ENCODE measurements around the gene KCNQ5.
"Not testable (repeated sequence)": the region's sequence is repeated elsewhere in the genome, so short reads cannot be mapped to it uniquely, and the experiment has no call there.

The KCNQ5 gene

GRCh38 chr6:73209117-73209516, 587.3 kb downstream of the KCNQ5 start:
- FAIRE-seq, result no peak

DNA sequence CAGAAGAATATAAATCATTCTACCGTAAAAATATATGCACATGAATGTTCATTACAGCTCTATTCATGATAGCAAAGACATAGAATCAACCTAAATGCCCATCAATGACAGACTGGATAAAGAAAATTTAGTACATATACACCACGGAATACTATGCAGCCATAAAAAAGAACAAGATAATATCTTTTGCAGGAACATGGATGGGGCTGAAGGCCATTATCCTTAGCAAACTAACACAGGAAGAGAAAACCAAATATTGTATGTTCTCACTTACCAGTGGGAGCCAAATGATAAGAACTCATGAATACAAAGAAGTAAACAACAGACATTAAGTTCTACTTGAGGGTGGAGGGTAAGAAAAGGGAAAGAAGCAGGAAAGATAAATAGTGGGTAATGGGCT, 595.0 kb downstream of the KCNQ5 start:
- no peak for FAIRE-seq

DNA sequence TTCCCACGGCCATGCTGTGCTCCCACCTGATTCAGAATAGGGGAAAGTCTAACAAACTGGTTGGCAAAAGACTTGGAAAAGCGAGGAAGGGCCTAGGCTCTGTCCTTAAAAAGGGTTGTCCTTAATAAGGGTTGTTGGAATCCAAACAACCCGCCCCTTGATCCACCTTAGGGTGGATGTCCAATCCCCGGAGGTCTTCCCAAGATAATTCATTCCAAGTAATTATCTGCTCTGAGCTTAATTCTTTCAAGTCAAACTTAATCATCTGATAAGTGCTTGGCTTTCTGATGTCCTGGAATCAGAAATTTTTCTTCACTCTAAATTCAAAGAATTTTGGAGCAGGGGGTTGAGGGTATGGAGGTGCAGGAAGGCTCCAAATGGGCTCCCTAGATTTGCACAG, 603.5 kb downstream of the KCNQ5 start, which contains the start of gene KHDC1L:
Gene KHDC1L, minus strand, starts transcription at position 101 of the 400 bp plus-strand sequence. Its CDS starts 88 bp downstream, at position 13.
- FAIRE-seq, result no peak

DNA sequence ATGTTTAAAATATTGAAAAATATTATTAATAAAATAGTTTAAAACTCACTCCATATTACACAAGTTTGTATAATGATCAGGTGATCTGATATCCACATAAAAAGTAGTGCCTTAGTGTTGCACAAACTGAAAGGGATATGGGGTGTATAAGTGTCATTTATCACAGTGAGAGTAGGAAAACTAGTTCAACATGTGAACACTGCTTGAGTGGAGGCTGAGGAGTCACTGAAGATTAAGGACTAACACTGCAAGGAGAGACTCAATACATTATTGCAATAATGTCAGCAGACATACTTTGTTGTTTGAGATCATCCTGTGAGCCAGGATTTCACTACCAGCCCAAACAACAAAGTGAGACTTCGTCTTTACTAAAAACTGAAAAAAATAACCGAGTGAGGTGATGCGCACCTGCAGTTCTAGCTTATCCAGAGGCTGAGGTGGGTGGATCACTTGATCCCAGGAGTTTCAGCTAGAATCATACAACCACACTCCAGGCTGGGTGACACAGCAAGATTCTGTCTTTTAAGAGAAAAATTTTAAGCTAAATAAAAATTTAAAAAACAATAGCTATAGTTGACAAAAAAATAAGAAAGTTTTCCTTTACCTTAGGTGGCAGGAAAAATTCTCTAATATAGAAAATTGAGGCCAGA, 605.9 kb downstream of the KCNQ5 start:
- FAIRE-seq, result no peak

GRCh38 chr6:73231986-73232391, 610.1 kb downstream of the KCNQ5 start:
- no peak for FAIRE-seq

- FAIRE-seq, result no peak
Observed at GRCh38 chr6:73233048-73233447, 611.2 kb downstream of the KCNQ5 start.

GRCh38 chr6:73233971-73234370, 612.1 kb downstream of the KCNQ5 start:
- not testable (repeated sequence) for FAIRE-seq

- FAIRE-seq, result no peak
Observed at GRCh38 chr6:73234733-73235132, 612.9 kb downstream of the KCNQ5 start.

DNA sequence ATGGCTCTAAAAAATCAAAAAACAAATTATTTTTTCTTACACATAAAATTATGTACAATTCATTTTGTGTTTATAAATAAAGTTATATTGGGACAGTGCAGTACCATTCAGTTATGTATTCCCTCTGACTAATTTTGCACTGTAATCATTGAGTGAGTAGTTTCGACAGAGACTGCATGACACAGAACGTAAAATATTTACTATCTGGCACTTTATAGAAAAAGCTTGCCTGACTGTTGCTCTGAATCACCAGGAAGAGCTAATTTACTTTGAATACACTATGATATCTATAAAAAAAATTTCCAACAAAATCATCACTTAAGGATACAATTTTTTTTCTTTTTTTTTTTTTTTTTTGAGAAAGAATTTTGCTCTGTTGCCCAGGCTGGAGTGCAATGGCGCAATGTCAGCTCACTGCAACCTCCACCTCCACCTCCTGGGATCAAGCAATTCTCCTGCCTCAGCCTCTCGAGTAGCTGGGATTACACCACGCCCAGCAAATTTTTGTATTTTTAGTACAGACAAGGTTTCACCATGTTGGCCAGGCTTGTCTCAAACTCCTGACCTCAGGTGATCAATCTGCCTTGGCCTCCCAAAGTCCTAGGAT, 614.4 kb downstream of the KCNQ5 start:
- FAIRE-seq, result no peak

DNA sequence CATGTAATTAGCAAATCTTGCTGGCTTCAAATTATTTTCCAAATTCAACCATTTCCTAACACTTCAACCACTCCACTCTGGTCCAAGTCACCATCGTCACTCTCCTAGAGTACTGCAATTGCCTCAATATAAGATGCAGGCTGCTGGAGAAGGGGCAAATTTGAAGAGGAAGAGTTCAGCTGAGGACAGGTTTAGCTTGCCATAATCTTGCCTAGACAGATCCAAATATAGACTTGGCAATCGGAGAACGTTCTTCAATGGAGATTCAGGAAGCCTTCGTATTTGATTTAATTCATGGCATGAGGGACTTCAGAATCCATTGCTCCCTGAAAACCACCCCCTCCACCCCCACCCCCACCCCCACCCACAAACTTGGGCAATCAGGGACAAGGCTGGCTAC, 618.9 kb downstream of the KCNQ5 start:
- no peak for FAIRE-seq

DNA sequence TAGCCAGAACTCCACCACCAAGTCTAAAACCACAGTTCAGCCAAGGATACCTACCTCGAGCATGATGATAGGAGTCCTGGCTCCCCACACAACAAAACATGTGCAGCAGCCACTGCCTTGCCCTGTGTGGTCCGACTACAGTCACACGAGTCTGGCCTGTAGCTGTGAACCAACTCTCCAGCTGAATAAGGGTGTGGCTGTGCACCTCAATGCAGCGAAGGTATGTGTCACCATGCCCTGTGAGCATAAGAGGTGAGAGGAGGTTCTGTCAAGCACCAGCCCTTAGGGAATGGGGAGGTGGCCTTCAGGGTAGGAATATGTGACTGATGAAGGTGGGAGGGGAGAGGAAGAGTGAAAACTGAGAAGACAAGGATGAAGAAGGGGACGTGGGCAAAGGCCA, 620.1 kb downstream of the KCNQ5 start:
- no peak for FAIRE-seq

Data from colon (tissue), 2 donors.